GM21423 (cell line): Measurements from ENCODE around the gene LRRC23.

Source experiments
- ATAC-seq: cut with Tn5 transposase; IDR thresholded peaks from one replicate; pipeline ENCODE4 v1.9.1; 2021; ENCODE audit warnings: mild to moderate bottlenecking, moderate library complexity; ENCODE audit not compliant: unreplicated experiment

Gene LRRC23

DNA sequence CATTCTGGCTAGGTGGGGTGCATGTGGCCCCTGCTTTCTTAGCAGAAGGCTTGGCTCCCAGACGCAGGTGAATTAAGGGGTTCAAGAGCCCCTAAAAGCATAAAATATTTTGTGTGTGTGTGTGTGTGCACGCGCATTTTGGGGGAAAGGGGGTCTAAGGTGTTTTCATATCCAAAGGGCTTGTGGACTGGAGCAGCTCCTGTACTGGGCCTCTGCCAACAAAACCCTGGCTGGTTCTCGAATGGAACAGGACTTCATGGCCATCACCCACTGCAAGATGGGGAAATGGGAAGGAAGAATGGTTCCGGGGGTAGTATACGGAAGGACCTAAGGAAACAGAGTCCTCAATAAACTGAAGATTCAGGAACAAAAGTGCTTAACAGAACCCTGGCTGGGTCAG is 19.2 kb downstream of the LRRC23 start:
- ATAC-seq: no peak

- no peak for ATAC-seq
Observed at GRCh38 chr12:6925239-6925539, 20.6 kb downstream of the LRRC23 start.

GRCh38 chr12:6925540-6926279 is 21.1 kb downstream of the LRRC23 start:
- ATAC-seq: no peak

GRCh38 chr12:6927379-6928021 is 22.9 kb downstream of the LRRC23 start, which contains the start of gene ATN1:
Gene ATN1, plus strand, starts transcription at chr12:6927959. Its CDS starts 6,043 bp downstream, at chr12:6934002.
- ATAC-seq: no peak

DNA sequence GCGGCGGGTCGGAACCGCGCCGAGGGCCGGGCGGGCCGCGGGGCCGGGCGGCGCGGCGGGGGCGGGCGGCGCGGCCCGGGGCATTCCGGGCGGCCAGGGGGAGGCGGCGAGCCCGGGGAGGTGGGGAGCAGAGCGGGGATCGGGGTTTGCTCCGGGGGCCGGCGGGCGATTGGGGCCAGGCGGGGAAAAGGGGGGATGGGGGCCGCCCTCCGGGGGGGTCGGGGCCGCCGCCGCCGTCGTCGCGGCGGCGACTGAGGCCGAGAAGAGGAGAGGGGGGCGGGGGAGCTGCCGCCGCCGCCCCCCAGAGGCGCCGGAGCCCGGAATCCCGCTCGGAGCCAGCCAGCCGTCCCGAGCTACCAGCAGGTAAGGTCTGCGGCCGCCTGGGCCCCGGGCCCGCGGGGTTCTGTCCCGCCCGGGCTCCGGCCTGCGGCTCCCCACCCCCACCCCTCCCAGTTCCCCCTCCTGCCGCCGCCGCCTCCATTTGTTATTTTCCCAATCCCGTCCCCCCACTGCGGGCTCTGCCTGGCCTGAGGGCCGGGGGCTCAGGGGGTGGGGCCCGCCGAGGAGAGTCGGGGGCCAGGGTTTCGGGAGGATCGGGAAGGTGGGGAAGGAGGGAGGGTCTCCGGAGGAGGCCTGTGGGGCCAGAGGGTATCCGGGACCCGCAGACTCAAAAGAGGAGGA is 23.5 kb downstream of the LRRC23 start:
- no peak for ATAC-seq

DNA sequence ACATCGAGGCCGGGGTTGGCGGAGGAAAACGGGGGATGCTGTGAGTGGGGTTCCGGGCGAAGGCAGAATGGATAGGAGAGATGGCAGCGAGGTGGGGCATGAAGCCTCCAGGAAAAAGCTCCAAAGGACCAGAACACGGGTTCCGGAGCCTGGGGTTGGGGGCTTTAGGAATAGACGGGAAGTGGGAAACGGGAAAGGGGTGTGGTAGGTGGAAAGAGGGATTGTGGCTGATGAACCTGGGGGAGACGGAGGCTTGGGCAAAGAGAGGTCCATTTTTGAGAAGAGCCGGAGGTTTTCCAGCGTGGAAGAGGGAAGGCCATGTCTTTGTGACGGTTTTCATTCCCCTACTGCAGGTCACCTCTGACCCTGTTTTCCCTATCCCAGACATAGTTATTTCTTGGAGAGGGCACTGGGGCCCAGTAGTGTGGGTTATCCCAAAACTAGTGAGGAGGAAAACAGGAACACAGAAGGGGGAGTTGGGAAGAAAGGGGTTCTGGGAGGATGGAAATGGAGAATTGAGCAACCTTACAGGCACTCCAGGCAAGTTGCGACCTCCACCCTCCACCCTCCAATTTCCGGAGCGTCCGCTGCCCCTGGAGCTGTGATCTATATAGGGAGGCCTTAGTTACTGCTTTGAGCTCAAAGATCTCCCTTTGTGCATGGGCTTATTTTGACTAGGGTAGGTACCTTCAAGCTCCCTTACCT is 24.2 kb downstream of the LRRC23 start:
- no peak for ATAC-seq

GRCh38 chr12:6929466-6930452 is 25.1 kb downstream of the LRRC23 start:
- no peak for ATAC-seq

DNA sequence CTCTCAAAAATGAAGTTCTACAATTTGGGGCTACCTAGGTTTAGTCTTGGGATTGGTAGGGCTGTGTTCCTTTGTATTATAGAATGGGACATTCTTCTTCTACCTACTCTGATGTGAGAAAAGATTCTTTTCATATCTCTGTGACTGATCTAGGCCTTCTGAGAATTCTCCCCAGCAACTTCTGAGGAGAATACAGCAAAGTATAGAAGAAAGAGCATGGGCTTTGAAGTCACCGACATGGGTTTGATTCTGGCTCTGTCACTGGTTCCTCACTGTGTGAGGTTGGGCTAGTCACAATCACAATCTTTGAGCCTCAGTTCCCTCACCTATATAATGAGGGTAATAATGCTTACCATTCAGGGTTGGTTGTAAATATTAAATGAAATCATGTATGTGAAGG is 28.1 kb downstream of the LRRC23 start:
- ATAC-seq: no peak

DNA sequence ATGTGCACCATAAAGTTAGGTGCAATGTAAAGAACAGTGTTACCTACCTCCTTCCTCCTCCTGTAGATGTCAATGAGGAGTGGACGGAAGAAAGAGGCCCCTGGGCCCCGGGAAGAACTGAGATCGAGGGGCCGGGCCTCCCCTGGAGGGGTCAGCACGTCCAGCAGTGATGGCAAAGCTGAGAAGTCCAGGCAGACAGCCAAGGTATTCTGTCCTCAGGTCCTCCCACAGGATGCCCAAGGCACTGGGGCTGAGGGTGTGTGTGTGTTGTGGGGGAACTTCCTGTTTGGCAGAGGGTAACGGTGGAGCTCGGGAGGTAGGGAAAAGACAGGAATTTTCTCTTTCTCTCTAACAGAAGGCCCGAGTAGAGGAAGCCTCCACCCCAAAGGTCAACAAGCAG is 29.5 kb downstream of the LRRC23 start:
- no peak for ATAC-seq

DNA sequence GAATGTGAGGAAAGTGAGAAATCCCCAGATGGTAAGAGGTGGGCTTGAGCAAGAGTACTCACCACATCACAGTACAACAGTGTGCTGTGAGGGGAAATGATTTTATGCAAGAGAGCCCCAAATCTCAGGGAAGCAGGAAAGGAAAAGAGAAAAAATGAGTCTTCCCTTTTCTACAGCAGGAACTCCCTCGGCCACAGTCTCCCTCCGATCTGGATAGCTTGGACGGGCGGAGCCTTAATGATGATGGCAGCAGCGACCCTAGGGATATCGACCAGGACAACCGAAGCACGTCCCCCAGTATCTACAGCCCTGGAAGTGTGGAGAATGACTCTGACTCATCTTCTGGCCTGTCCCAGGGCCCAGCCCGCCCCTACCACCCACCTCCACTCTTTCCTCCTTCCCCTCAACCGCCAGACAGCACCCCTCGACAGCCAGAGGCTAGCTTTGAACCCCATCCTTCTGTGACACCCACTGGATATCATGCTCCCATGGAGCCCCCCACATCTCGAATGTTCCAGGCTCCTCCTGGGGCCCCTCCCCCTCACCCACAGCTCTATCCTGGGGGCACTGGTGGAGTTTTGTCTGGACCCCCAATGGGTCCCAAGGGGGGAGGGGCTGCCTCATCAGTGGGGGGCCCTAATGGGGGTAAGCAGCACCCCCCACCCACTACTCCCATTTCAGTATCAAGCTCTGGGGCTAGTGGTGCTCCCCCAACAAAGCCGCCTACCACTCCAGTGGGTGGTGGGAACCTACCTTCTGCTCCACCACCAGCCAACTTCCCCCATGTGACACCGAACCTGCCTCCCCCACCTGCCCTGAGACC is 31.0 kb downstream of the LRRC23 start:
- ATAC-seq: no peak

DNA sequence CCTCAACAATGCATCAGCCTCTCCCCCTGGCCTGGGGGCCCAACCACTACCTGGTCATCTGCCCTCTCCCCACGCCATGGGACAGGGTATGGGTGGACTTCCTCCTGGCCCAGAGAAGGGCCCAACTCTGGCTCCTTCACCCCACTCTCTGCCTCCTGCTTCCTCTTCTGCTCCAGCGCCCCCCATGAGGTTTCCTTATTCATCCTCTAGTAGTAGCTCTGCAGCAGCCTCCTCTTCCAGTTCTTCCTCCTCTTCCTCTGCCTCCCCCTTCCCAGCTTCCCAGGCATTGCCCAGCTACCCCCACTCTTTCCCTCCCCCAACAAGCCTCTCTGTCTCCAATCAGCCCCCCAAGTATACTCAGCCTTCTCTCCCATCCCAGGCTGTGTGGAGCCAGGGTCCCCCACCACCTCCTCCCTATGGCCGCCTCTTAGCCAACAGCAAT is 31.6 kb downstream of the LRRC23 start:
- ATAC-seq: no peak

DNA sequence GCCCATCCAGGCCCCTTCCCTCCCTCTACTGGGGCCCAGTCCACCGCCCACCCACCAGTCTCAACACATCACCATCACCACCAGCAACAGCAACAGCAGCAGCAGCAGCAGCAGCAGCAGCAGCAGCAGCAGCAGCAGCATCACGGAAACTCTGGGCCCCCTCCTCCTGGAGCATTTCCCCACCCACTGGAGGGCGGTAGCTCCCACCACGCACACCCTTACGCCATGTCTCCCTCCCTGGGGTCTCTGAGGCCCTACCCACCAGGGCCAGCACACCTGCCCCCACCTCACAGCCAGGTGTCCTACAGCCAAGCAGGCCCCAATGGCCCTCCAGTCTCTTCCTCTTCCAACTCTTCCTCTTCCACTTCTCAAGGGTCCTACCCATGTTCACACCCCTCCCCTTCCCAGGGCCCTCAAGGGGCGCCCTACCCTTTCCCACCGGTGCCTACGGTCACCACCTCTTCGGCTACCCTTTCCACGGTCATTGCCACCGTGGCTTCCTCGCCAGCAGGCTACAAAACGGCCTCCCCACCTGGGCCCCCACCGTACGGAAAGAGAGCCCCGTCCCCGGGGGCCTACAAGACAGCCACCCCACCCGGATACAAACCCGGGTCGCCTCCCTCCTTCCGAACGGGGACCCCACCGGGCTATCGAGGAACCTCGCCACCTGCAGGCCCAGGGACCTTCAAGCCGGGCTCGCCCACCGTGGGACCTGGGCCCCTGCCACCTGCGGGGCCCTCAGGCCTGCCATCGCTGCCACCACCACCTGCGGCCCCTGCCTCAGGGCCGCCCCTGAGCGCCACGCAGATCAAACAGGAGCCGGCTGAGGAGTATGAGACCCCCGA is 32.2 kb downstream of the LRRC23 start:
- no peak for ATAC-seq

- peak; percentile 90 for ATAC-seq
Observed at GRCh38 chr12:6937481-6938352, 33.1 kb downstream of the LRRC23 start.

GRCh38 chr12:6938353-6939190 is 34.0 kb downstream of the LRRC23 start:
- ATAC-seq: no peak

DNA sequence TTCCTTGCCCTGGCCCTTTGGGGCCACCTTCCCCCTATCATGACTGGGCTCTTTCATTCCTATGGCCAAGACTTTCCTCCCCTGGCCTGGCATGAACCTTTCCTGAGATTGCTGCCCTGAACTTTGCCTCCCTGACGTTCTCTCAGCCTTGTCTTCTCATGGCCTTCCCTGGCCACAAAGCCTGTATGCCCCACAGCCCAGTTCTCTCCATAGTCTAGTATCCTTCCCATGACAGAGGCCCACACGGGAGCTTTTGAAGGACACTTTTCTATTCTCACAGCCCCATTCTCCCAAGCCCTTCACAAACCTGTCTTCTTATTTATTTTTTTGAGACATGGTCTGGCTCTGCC is 34.5 kb downstream of the LRRC23 start:
- ATAC-seq: no peak

- no peak for ATAC-seq
Observed at GRCh38 chr12:6941267-6941666, 36.6 kb downstream of the LRRC23 start.

GRCh38 chr12:6941782-6942181 is 37.2 kb downstream of the LRRC23 start:
- ATAC-seq: no peak
